GM19397 (cell line): ENCODE data around the gene EGFL8.
A peak's percentile ranks its signal among the peaks of the same experiment; 100 is the strongest.
"Not testable (repeated sequence)": the region's sequence is repeated elsewhere in the genome, so short reads cannot be mapped to it uniquely, and the experiment has no call there.

ENCODE experiments used
- ATAC-seq: cut with Tn5 transposase; IDR thresholded peaks from one replicate; pipeline ENCODE4 v1.9.1; 2021; ENCODE audit warnings: mild to moderate bottlenecking, moderate library complexity; ENCODE audit not compliant: unreplicated experiment

Gene EGFL8

DNA sequence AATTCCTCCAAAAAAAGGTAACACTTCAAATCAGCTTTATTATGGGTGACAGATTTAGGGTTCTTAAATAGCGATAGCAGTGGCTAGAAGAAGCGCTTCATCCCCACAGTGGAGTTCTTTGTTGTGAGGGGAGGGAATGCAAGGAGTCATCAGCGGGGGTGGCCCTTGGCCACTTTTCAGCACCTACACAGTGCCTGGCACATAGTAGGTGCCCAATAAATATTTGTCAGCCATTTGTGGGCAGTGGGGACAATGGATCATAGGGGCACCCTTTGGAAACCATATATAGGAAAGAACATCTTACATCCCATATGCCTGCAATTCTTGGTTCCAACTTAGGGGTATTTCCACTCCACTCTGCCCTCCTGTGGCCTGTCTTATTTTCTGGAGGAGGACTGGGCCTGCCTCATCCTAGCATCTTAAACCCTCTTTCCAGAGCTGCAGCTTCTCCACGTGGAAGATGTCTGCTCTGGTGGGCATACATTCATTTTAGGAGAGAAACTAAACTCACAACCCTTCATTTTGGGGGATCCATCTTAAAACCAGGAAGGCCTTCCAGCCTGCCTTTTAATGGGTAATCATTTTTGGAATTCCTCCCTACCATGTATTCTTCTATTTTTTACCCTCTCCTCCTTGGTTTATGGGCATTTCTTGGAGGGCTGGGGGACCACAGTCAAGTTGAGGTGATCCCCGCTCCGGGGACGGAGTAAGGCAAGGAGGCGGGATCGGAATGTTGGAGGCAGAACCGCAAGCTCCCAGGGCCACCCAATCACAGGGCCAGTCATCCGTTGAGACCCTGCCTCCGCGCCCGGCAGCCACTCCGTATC lies 30.6 kb downstream of the EGFL8 start:
- ATAC-seq: no peak

DNA sequence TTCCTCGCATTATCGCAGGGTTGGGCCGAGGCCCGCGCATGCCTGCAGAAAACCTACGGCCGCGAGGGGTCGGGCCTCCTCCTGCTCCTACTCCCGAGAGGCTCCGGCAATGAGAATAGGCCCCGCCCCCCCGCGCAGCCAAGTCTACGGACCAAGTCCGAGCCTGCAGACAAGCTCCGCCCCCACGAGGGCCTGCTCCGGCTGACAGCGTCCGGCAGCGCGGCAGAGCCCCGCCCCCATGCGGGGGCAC lies 31.2 kb downstream of the EGFL8 start:
- ATAC-seq: peak; percentile 65

DNA sequence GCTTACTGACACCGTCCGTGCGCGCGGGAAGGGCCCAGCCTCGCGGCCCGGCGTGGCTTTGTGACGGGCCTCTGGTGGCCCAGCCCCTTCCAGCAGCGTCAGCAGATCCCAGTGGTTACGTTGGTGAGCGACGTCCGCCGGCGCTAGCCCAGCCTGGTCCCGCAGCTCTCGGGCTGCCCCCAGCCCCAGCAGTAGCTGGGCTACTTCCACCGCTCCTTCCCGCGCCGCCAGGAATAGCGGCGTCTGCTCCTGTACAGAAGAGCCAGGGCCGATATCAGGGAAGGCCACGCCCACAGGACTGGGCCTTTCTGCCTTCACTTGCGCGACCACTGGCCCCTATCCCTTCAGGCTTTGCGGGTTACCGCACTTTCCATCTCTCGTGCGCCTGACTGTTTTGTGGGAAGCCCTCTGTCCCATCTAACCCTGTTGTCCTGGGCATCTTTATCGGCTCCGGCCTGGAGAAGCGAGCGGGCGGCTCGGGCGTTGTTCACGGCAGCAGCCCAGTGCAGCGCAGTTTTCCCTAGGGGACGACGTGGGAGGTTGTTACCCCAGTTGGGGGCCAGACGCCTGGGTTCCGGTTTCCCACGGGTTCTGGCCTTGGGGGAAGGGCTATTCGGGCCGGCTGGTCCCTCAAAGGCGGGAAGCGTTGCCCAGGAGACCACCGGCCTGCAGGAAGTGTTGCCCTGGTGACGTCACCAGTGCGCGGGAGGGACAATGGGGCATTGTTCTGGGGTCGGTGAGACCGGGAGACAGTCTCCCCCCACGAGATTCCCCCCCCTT lies 31.7 kb downstream of the EGFL8 start:
- peak; percentile 79 for ATAC-seq

DNA sequence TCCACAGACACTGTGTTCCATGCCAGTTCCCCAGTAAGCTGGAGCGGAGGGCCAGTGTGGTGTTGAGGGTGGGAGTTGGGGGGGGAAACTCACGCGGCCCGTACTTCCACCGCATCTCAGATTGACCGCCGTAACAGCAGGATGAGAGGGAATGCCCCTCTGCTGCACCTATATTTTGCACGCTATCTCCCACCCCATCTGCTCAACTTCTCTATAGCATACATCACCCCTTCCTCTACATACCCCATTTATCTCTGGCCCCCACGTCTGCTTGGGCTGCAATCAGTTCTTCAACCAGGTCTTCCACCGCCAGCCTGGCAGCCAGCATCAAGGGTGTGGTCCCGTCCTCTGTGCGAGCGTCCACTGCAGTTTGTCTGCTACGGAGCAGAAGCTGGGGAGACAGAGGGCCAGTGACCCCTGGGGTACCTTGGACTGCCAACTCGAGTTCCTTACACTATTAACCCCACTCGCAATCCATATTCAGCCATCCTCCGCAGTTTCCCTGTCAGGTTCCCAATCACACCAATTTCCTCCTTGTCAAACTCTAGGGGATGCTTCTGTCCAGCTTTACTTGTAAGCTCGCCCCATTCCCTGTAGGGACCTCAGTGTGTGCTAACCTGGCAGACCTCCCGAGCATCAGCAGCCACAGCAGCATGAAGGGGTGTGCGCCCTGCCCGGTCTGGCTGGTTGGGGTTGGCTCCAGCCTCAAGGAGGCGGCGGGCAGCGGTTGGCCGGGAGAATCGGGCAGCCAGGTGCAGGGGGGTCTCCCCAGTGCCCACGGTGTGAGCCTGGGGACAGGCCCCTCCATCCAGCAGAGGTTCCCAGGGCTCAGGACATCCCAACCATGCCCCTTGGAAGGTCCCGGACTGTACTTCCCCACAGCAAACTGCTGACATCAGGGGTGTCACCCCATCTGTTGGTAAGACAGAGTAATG lies 32.6 kb downstream of the EGFL8 start:
- ATAC-seq: no peak

DNA sequence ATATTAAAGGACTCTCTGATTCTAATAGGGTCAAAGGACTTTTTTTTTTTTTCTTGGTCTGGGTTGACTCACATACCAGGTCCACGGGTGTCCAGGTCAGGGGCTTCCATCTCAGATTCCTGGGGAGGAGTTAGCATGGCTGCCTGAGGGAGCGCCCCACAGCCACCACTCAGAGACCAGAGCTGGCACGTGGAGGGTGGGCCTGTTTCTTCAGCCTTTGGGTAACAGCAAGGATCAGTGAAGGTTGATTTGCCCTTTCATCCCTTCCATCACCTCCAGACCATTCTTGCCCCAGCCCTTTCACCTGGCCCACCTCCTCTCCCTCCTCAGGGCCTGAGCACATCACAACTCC lies 33.9 kb downstream of the EGFL8 start:
- ATAC-seq: no peak

DNA sequence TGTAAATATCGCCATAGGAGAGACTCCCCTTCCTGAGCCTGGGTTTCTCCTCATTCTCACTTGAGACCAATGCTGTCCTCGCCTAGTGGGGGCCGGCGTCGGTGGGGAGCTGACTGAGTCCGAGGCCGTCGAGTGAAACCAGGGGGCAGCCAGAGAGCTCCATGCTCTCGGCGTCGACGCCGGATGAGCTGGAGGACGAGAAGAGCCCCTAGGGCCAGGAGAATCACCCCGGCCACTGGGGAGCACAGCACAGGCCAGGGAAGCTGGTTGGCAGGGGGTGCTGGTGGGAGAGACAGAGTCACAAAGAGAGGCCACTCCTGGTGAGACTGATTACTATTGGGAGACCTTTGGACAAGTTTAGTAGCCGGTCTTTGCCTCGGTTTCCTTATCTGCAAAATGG lies 34.5 kb downstream of the EGFL8 start:
- ATAC-seq: no peak

DNA sequence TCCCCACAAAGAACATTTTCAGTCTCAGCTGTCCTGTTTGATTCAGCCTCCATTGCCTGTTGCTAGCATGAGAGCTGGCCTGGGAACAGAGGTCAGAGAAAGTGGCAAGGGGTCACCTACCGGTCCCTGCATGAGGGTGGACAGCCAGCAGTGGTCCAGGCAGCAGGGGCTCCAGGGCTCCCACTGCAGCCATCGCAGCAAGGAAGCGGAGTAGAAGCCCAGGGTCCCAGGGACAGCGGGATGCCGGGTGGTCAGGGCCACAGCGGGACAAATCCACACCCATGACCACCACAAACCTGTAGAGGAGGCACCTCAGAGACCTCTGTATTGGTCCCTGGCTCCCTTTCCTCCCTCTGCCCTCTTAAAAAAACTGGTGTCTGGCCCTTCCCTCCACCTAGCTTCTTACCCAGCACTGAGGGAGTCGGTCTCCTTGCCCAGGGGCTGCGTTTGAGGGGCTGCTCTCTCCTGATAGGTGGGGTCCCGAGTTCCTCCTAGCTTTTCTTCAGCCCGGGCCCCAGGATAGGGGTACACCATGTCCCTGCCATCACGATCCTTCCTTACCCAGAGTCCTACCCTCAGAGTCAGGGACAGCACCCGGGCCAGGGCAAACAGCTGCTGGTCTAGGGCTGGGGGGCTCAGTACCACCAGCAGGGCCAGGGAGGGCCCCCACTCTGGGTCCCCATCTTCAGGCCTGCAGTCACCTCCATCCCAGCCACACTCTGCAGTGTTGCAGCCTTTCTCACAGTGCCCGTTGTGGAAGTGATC lies 36.5 kb downstream of the EGFL8 start:
- no peak for ATAC-seq

DNA sequence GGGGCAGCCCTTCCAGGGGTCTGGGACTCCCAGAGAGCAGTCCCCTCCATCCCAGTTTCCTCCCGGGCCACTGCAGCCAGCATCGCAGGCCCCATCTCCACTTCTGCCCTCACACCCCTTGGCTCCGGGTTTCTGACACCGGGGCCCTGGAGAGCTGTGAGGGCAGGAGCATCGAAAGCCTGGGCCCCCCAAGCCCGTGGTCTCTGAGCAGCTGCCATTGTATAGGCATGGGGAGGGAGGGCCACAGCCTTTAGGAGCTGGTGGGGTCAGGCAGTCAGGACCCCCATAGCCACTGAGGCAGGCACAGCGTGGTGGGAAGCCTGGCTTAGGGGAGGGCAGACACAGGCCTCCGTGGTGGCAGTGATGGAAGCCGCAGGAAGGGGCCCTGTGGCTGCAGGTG lies 37.8 kb downstream of the EGFL8 start:
- no peak for ATAC-seq

DNA sequence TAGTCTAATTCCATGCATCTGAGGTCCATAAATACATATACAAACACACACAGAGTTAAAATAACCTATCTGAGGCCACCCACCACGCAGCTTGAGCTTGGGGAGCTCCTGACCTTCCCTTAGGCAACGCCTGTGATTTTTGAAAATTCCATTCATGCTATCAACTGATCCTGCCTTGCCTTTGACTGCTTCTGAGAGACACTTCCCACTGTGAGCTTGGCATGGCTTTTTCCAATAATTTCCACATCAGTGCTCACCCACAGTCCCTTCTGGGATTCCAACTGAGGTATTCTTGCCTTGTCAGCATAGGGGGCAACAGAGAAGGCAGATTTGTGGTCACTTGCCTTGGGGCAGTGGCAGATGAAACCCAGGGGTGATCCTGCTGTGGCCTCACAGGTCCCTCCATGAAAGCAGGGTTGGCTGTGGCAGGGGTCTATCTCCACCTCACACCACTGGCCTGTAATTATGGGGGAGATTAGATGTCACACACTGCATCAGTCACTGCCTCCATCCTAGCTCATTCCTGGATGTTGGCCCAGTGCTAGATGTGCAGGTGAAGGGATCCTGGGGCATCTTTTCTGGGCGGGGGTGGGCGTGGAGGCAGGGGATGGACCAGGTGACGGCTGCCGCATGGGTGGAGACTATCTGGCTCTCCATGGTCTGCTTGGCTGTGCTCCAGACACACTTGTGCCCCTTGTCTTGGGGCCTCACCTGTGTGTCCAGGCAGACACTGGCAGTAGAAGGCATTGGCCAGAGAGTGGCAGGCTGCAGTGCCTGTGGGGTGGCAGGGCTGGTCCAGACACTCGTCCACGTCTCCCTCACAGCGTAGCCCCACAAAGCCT lies 39.3 kb downstream of the EGFL8 start:
- no peak for ATAC-seq

DNA sequence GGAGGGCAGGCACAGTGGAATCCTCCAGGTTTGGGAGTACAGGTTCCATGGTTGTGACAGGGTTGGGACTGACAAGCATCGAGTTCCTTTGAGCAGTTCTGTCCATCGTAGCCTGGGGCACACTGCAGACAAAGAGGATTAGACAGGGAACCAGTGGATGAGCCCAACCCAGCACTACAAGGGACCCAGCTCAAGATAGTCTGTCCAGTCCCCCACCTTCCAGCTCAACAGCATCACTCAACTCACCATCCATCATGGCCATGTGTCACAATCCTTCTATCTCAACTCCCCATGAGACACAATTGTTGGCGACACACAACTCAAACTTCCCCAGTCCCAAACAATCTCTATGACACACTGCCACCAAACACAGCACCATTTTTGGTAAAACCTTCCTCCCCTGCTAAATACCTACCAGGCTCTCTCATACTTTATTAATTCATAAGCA lies 39.9 kb downstream of the EGFL8 start:
- ATAC-seq: no peak

DNA sequence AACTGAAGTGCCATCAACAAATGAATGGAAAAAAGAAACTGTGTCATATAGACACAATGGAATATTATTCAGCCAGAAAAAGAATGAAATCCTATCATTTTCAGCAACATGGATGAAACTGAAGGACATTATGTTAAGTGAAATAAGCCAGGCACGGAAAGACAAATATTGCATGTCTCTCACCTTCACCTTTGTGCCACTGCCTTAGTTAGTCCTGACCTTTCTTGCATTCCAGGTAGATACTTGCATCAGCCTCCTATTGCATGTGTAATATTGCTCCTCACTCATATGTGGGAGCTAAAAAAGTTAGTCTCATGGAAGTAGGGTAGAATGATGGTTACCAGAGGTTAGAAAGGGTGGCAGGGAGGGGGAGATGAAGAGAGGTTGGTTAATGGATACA lies 44.6 kb downstream of the EGFL8 start:
- ATAC-seq: no peak

DNA sequence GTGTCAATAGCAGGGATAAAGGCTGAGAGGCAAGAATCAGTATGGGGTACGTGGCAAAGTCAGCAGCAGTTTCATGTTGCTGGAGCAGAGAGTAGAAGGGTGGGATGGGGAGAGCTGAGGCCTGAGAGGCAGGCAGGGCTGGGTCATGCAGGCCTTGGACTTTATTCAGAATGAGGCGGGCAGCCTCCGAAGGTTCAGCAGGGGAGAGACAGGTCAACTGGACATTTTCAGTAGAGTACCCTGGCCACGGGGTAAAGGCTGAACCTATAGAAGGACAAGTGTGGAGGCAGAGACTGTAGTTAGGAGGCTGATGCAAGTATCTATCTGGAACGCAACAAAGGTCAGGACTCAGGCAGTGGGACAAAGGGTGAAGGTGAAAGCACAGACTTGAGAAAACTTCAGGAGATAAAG lies 45.8 kb downstream of the EGFL8 start:
- ATAC-seq: no peak

DNA sequence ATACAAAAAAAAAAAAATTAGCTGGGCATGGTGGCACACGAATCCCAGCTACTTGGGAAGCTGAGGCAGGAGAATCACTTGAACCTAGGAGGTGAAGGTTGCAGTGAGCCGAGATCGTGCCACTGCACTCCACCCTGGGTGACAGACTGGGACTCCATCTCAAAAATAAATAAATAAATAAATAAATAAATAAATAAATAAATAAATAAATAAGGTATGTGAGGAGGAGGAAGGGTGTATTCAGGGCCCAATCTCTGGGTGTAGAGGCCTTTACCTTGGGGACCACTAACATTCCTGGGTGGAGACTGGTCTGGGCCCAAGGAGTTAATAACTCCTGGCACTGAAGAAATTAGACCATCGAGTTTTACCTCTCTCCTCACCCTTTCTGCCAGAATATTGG lies 47.0 kb downstream of the EGFL8 start:
- ATAC-seq: not testable (repeated sequence)

DNA sequence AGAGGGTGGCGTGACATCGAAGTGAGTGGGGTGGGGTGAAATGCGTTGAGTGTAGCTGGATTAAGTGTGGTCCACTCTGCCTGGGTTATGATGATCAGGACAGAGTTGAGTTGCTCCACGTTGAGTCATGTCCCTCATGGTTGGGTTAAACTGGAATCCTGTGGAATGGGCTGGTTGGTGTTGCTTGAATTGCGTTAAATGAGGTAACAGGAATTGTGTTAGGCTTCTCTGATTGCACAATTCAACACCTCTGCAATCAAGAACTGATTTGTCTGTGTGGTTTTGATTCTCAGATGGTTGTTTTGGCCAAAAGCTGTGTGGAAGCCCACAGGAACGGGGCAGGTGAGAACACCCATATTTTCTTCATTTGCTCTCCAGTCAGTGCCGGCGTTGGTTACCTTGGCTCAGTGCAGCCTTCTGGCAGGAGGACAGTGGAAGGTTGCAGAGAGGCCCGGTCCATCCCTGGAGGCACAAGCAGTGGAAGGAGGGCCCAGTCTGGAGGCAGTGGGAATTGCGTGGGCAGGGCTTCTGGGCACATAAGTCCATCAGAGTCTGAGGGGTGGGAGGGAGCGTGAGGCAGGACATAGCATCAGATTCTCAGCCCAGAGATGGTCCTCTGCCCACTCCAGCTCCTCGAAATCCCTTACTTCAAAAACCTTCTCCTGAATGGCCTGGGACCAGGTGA lies 47.8 kb downstream of the EGFL8 start:
- no peak for ATAC-seq

DNA sequence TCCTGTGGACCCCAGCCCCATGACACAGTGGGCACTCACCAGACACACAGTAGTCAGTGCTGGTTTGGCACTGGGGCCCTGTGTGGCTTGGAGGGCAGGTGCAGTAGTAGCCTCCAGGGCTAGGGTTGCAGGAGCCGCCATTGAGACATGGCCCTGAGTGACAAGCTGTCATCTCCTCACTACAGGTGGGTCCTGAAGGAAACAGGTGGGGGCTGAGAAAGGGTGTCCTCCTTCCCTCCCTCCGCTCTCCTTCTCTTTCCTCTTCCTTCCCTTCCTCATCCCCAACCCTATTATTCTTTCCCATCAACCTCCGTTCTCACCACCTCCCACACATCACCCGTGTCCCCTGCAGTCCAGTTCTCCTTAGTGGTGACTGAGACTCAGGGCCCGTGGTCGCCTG lies 49.3 kb downstream of the EGFL8 start:
- ATAC-seq: no peak

DNA sequence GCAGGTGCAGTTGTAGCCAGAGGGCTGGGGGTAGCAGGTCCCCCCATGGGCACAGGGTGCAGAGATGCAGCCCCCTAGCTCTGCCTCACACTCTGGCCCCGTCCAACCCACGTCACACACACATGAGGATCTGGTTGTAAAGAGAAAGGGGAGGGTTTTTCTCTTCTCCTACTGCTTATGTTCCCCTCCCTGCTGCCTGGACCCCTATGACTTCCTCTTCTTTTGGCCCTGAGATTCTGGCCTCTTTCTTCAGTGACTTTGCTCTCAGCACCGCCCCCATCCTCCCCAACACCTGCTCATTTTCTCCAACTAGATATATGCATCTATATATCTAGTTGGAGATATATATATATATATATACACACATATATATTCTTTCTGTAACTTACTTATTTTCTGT lies 49.7 kb downstream of the EGFL8 start:
- no peak for ATAC-seq

DNA sequence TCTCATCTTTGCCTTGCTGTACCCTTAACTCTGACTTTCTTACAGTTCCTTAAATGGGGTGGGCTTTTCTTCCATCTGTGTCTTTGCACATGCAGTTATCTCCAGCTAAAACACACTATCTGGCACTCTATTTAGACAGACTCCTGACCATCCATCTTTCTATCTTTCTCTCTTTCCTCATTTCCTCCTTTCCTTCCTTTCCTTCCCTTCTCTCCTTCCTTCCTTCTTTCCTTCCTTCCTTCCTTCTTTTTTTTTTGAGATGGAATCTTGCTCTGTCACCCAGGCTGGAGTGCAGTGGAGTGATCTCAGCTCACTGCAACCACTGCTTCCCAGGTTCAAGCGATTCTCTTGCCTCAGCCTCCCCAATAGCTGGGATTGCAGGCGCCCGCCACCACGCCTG lies 51.2 kb downstream of the EGFL8 start:
- ATAC-seq: no peak

DNA sequence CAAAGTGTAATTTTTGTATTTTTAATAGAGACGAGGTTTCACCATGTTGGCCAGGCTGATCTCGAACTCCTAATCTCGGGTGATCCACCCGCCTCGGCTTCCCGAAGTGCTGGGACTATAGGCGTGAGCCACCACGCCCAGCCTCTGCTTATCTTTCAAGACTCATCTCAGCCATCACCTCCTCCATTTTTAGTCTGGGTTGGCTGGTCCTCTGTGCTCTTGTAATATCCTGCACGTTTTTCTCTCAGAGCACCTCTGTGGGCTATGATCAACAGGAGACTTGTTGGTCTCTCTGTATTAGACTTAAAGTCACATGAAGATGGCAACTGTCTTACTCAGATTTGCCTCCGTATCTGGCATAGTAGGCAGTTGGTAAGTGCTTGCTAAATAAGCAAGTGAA lies 51.9 kb downstream of the EGFL8 start:
- ATAC-seq: no peak

DNA sequence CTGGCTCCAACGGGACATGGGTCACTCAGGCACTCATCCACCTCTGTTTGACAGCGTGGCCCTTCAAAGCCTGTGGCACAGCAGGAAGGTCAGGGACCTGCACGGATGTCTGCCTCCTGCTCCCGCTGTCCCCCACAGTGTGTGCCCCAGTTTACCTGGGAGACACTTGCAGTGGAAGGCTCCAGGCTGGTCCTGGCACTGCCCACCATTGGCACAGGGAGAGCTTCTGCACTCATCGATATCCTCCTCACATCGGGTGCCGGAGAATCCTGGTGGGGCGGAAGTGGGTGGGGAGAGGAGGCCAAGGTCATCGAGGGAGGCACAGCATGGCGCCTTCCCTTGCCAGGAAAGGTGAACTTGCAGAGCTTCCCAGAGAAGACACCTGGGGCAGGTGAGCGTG lies 52.6 kb downstream of the EGFL8 start:
- ATAC-seq: no peak
